OCI-LY1 (cell line): ENCODE data around the gene JCAD.

Experiments used
- H2AFZ ChIP-seq: fragments of 200-600 bp; sonication (generic), shearing (Covaris generic); 2 replicates; pipeline ENCODE4 v1.6.0; 2014; ENCODE audit warnings: antibody characterized with exemption, mild to moderate bottlenecking, low read length
- H3F3A ChIP-seq: fragments of 200-600 bp; sonication (generic), shearing (Covaris generic); 2 replicates; pipeline ENCODE4 v1.6.0; 2014; ENCODE audit warnings: mild to moderate bottlenecking, antibody characterized with exemption, low read length, moderate library complexity; ENCODE audit not compliant: insufficient read depth
- H3K27ac ChIP-seq: fragments of 200-600 bp; sonication (generic); 2 replicates; pipeline ENCODE4 v1.5.1; 2014; ENCODE audit warnings: low read length, mixed run types, mild to moderate bottlenecking, low read depth; ENCODE audit not compliant: poor library complexity, severe bottlenecking
- H3K27me3 ChIP-seq: fragments of 200-600 bp; sonication (generic); 2 replicates; pipeline ENCODE4 v1.6.0; 2014; ENCODE audit warnings: antibody characterized with exemption, mild to moderate bottlenecking, low read length, moderate library complexity; ENCODE audit not compliant: insufficient read depth
- H3K36me3 ChIP-seq: fragments of 200-600 bp; sonication (generic); 2 replicates; pipeline ENCODE4 v1.6.1; 2014; ENCODE audit warnings: mild to moderate bottlenecking, antibody characterized with exemption, low read length, moderate library complexity, mixed read lengths; ENCODE audit not compliant: insufficient read depth
- H3K4me1 ChIP-seq: fragments of 200-600 bp; sonication (generic); 2 replicates; pipeline ENCODE4 v1.5.1; 2014; ENCODE audit warnings: mild to moderate bottlenecking, low read length, moderate library complexity; ENCODE audit not compliant: insufficient read depth, severe bottlenecking
- H3K4me2 ChIP-seq: fragments of 200-600 bp; sonication (generic), shearing (Covaris generic); 2 replicates; pipeline ENCODE4 v1.6.1; 2014; ENCODE audit warnings: low read length
- H3K4me3 ChIP-seq: fragments of 200-600 bp; sonication (generic); 2 replicates; pipeline ENCODE4 v1.5.1; 2014; ENCODE audit warnings: low read length, low read depth, mild to moderate bottlenecking, mixed read lengths; ENCODE audit not compliant: poor library complexity, severe bottlenecking
- H3K79me2 ChIP-seq: fragments of 200-600 bp; shearing (Covaris generic); 2 replicates; pipeline ENCODE4 v1.6.1; 2016; ENCODE audit warnings: mixed run types, low read length, mixed read lengths; ENCODE audit not compliant: insufficient read depth
- H3K9ac ChIP-seq: fragments of 200-600 bp; sonication (generic), shearing (Covaris generic); 2 replicates; pipeline ENCODE4 v1.6.1; 2014; ENCODE audit warnings: mild to moderate bottlenecking, low read length, mixed read lengths
- H3K9me2 ChIP-seq: fragments of 200-600 bp; sonication (generic), shearing (Covaris generic); 2 replicates; pipeline ENCODE4 v1.6.1; 2014; ENCODE audit warnings: low read depth, mild to moderate bottlenecking, low read length, mixed read lengths
- H3K9me3 ChIP-seq: fragments of 200-600 bp; shearing (Covaris generic); 2 replicates; pipeline ENCODE4 v1.6.1; 2014; ENCODE audit warnings: low read length, mixed read lengths
- H4K20me1 ChIP-seq: fragments of 200-600 bp; sonication (generic), shearing (Covaris generic); 2 replicates; pipeline ENCODE4 v1.6.0; 2016; ENCODE audit warnings: mild to moderate bottlenecking, low read length; ENCODE audit not compliant: insufficient read depth
- EZH2 ChIP-seq: fragments of 200-600 bp; sonication (generic), shearing (Covaris generic); IDR thresholded peaks from 2 replicates; pipeline ENCODE4 v1.8.0; 2017; ENCODE audit warnings: borderline replicate concordance, mixed run types, mild to moderate bottlenecking, antibody characterized with exemption, low read length, moderate library complexity, mixed read lengths
- TF ChIP-seq, protein P1 (sequence below): fragments of 200-600 bp; sonication (generic), shearing (Covaris generic); IDR thresholded peaks from 2 replicates; pipeline ENCODE4 v1.5.1; 2017; ENCODE audit warnings: mild to moderate bottlenecking, antibody characterized with exemption, low read length, moderate library complexity, mixed read lengths

JCAD gene

DNA sequence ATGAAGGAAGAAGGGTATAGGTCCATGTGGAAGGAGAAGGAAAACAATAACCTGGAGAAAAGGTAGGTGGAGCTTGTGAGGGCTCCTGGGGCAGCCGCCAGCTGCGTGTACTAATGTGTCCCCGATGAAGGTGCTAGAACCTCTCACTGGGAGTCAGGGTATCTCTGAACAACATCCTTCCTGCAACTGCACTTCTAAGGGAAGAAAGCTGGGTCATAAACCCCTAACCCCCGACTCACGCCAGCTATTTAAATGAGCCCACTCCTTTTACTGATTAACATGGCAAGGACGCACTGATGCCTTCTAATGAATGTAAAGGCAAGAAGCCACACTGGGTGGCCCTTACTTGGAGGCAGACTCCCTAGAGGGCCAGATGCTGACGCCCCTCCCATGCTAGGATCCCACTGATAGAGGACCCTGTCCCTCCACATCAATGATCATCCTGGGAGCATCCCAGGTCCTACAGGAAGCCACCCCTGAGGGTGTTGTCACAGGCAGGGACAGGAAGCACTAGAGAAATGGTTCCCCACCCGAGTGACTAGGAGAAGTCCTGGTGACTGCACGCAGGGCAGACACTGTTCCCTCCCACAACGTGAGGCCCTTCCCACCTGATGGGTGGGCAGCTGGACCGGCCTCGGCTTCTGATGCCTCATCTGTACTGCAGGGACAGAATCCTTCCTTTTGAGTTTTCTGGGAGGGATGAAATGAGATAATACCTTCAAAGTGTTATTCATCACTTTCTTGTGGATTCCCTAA is 20.4 kb downstream of the JCAD start:
- H4K20me1 ChIP-seq = no peaks in the 10 kb centered on the region
- H3K4me3 ChIP-seq = no peak overlapping the region
- no peak overlapping the region for H3K9ac ChIP-seq
- no peaks in the 10 kb centered on the region for H3K79me2 ChIP-seq
- no peaks in the 10 kb centered on the region for H3K9me2 ChIP-seq
- H3K4me1 ChIP-seq = no peaks in the 10 kb centered on the region
- H3K9me3 ChIP-seq = no peaks in the 10 kb centered on the region
- H3F3A ChIP-seq = no peaks in the 10 kb centered on the region
- no peak overlapping the region for H3K27ac ChIP-seq
- no peak overlapping the region for H3K4me2 ChIP-seq
- no peaks in the 10 kb centered on the region for H3K36me3 ChIP-seq
- TF ChIP-seq, protein P1, sequence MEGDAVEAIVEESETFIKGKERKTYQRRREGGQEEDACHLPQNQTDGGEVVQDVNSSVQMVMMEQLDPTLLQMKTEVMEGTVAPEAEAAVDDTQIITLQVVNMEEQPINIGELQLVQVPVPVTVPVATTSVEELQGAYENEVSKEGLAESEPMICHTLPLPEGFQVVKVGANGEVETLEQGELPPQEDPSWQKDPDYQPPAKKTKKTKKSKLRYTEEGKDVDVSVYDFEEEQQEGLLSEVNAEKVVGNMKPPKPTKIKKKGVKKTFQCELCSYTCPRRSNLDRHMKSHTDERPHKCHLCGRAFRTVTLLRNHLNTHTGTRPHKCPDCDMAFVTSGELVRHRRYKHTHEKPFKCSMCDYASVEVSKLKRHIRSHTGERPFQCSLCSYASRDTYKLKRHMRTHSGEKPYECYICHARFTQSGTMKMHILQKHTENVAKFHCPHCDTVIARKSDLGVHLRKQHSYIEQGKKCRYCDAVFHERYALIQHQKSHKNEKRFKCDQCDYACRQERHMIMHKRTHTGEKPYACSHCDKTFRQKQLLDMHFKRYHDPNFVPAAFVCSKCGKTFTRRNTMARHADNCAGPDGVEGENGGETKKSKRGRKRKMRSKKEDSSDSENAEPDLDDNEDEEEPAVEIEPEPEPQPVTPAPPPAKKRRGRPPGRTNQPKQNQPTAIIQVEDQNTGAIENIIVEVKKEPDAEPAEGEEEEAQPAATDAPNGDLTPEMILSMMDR = no peak
- no peak for TF ChIP-seq EZH2
- H2AFZ ChIP-seq = no peak overlapping the region
- H3K27me3 ChIP-seq = no peaks in the 10 kb centered on the region

DNA sequence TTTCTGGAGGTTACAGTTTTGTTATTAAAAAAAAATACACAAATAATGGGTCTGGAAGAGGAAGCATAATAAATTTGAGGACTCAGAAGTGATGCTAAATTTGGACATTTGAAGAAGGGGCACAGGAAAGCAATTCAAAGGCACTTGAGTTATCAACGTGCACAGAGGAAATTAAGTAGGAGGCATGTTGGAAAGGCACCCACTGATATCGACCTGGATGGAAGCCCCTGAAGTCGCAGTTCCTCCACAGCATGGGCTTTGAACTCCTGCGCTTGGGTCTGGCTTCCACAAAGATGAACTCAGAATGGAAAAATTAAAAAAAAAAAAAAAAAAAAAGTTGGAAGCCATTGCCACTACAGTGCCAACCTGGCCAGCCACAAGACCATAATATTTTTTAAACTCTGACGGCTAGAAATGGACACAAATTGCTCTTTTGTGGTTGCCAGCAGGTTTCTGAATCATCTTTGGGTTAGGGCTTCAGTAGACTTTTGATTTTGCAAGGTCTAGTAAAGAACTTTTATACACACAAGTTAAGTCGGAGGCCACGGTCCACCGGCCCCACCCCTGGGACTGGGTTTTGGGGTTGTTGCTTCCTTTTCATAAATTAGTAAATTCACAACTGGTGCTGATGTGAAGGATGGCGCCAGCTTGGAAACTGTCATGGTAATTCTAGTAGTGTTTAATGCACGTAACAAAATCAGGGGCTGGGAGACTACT is 21.6 kb downstream of the JCAD start:
- Histone ChIP-seq H3K27ac (no peak overlapping the region), H3K4me2 (no peak overlapping the region), H3K36me3 (no peaks in the 10 kb centered on the region), H3K4me3 (no peak overlapping the region), H3K9ac (no peak overlapping the region), H3F3A (no peaks in the 10 kb centered on the region), H3K9me3 (no peaks in the 10 kb centered on the region), H4K20me1 (no peaks in the 10 kb centered on the region), H3K9me2 (no peaks in the 10 kb centered on the region), H3K79me2 (no peaks in the 10 kb centered on the region), H3K4me1 (no peaks in the 10 kb centered on the region), H3K27me3 (no peaks in the 10 kb centered on the region), H2AFZ (no peak overlapping the region)
- TF ChIP-seq EZH2 = no peak
- TF ChIP-seq, protein P1 = no peak

DNA sequence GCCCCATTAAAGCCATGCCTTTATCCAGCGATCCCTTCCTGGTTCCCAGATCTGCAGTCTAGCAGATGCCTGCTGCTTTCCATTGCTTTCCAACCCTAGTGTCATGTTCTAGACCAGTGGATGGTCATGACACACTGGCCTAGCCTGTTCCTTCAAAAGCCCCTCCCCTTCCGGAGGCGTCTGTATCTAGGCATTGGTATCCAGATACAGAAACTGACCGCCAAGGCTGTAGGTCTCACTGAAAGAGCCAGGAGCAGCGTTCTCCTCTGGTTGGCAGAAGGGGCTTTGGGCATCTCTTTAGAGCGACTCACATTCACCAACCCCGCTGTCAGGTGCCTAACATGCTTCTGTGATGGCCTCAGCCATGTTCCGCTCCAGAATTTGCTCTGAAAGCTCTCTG is 22.6 kb downstream of the JCAD start:
- H3K27me3 ChIP-seq = no peaks in the 10 kb centered on the region
- H3K9ac ChIP-seq = no peak overlapping the region
- no peak overlapping the region for H3K4me2 ChIP-seq
- H3F3A ChIP-seq = no peaks in the 10 kb centered on the region
- H3K4me1 ChIP-seq = no peaks in the 10 kb centered on the region
- H4K20me1 ChIP-seq = no peaks in the 10 kb centered on the region
- H3K36me3 ChIP-seq = no peaks in the 10 kb centered on the region
- H3K79me2 ChIP-seq = no peaks in the 10 kb centered on the region
- H3K27ac ChIP-seq = no peak overlapping the region
- H3K9me3 ChIP-seq = no peaks in the 10 kb centered on the region
- no peak overlapping the region for H3K4me3 ChIP-seq
- TF ChIP-seq, protein P1 = no peak
- no peak for TF ChIP-seq EZH2
- no peaks in the 10 kb centered on the region for H3K9me2 ChIP-seq
- H2AFZ ChIP-seq = no peak overlapping the region
